ENCODE data around the gene PEX5.

GRCh38 chr12:7190268-7191055 lies 976 bp downstream of the PEX5 start:
- TF ChIP-seq CTCF (IDR thresholded peaks at IDR 0.05; ENCODE audit: low read length), result no peak
- TF ChIP-seq EZH2 (IDR thresholded peaks at IDR 0.05; ENCODE audit: borderline replicate concordance, low read length), result no peak
